HepG2 (cell line): ENCODE results near the gene DAAM2. TPM values are rescaled to one million over a fixed set of nuclear protein-coding genes. Genes with fewer than 3 reads are reported as not detected.

Experiments used
- ATAC-seq: fragments of 200-7000 bp; cut with Tn5 transposase; 3 replicates; pipeline ENCODE4 v1.9.1; 2020; ENCODE audit warnings: mild to moderate bottlenecking, moderate library complexity
- BruUV-seq: library from RNA; stranded (reverse); fragments of 400-500 nt; replicated peaks from 2 replicates; lab custom pipeline; 2021; lab: Mats Ljungman, UMichigan
- CTCF ChIA-PET: fragments of 300-600 bp; formaldehyde crosslinking; extraction: SDS; loops from one replicate; lab custom pipeline; 2021; ENCODE audit warnings: low total read pairs, inconsistent platforms, low intra/inter-chr PET ratio; lab: Yijun Ruan, JAX
- POLR2A ChIA-PET: fragments of 350-600 bp; sonication (Branson Sonifier 250); formaldehyde crosslinking; loops from one replicate; lab custom pipeline; 2020; ENCODE audit warnings: antibody characterized with exemption, inconsistent platforms; lab: Yijun Ruan, JAX
- DNase-seq: peaks from one replicate; pipeline ENCODE4 v3.0.0-alpha.2; 2015; ENCODE audit warnings: low spot score
- FAIRE-seq: peaks from 3 replicates; lab custom pipeline; 2011; peaks lifted over from hg19 to GRCh38; lab: Jason Lieb, UNC
- H2AFZ ChIP-seq: one replicate; pipeline ENCODE4 v1.6.1; 2011; ENCODE audit warnings: low read length, inconsistent platforms
- H3K27ac ChIP-seq: fragments of 300-600 bp; 3 replicates; pipeline ENCODE4 v1.8.0; 2011; ENCODE audit warnings: mixed run types, mild to moderate bottlenecking, mixed read lengths, low read length, inconsistent platforms; ENCODE audit not compliant: insufficient read depth; ENCODE audit errors: extremely low read length
- H3K27me3 ChIP-seq, 2 experiments: fragments of 200-600 bp in 1 of 2; 2 replicates in 1 of 2; 3 replicates in 1 of 2; pipeline versions ENCODE4 v1.6.0 to v1.8.0; 2011; ENCODE audit warnings: low read length in 2 of 2, mild to moderate bottlenecking in 2 of 2, moderate library complexity in 2 of 2, inconsistent platforms in 1 of 2; ENCODE audit not compliant: insufficient read depth in 2 of 2, control insufficient read depth in 1 of 2
- H3K36me3 ChIP-seq, 2 experiments: fragments of 200-600 bp in 1 of 2; replicated peaks in 1 of 2; 2 replicates in 1 of 2; 3 replicates in 1 of 2; pipeline versions ENCODE4 v1.5.1 to v1.8.0; 2011; ENCODE audit warnings: low read length in 2 of 2, inconsistent platforms in 1 of 2; ENCODE audit not compliant: insufficient read depth in 2 of 2, control insufficient read depth in 1 of 2
- H3K4me1 ChIP-seq: 2 replicates; pipeline ENCODE4 v1.5.1; 2012; ENCODE audit warnings: low read length, inconsistent platforms; ENCODE audit not compliant: insufficient read depth
- H3K4me2 ChIP-seq: 2 replicates; pipeline ENCODE4 v1.6.0; 2011; ENCODE audit warnings: low read depth, low read length, inconsistent platforms
- H3K4me3 ChIP-seq, 3 experiments: fragments of 200-600 bp in 1 of 3; sonication (generic), shearing (Covaris generic) in 1 of 3; replicated peaks in 1 of 3; 2 replicates each; pipeline ENCODE4 v1.5.1; 2011 to 2016; ENCODE audit warnings: low read length in 3 of 3, inconsistent platforms in 2 of 3, low read depth in 2 of 3, mild to moderate bottlenecking in 2 of 3, control low read depth in 1 of 3, mixed read lengths in 1 of 3; ENCODE audit not compliant: insufficient read depth in 1 of 3
- H3K79me2 ChIP-seq: one replicate; pipeline ENCODE4 v1.6.1; 2011; ENCODE audit warnings: low read length, inconsistent platforms; ENCODE audit not compliant: insufficient read depth
- H3K9ac ChIP-seq: 2 replicates; pipeline ENCODE4 v1.6.0; 2011; ENCODE audit warnings: mild to moderate bottlenecking, low read depth, low read length, inconsistent platforms; ENCODE audit not compliant: insufficient read depth
- H3K9me3 ChIP-seq: 2 replicates; pipeline ENCODE4 v1.5.1; 2012; ENCODE audit warnings: mild to moderate bottlenecking, low read length
- H4K20me1 ChIP-seq: 2 replicates; pipeline ENCODE4 v1.6.0; 2011; ENCODE audit warnings: inconsistent platforms, mild to moderate bottlenecking, low read length, moderate library complexity; ENCODE audit not compliant: insufficient read depth
- FOXO1 ChIP-seq: sonication (generic); formaldehyde crosslinking; IDR thresholded peaks from 2 replicates; pipeline ENCODE4 v1.4.0; 2020; ENCODE audit warnings: missing genetic modification reagents
- GLI4 ChIP-seq: sonication (generic); formaldehyde crosslinking; IDR thresholded peaks from 2 replicates; pipeline ENCODE4 v1.5.1; 2020; ENCODE audit warnings: missing genetic modification reagents, mild to moderate bottlenecking, moderate library complexity, borderline replicate concordance
- MAFG ChIP-seq: sonication (generic); formaldehyde crosslinking; IDR thresholded peaks from 2 replicates; pipeline ENCODE4 v1.5.1; 2020; ENCODE audit warnings: mild to moderate bottlenecking, missing genetic modification reagents
- MED8 ChIP-seq: sonication (generic); formaldehyde crosslinking; IDR thresholded peaks from 2 replicates; pipeline ENCODE4 v1.8.1; 2023; ENCODE audit warnings: mild to moderate bottlenecking, missing genetic modification reagents; ENCODE audit not compliant: insufficient replicate concordance
- ZFP90 ChIP-seq: sonication (generic); formaldehyde crosslinking; IDR thresholded peaks from 2 replicates; pipeline ENCODE4 v1.8.0; 2022; ENCODE audit warnings: missing genetic modification reagents, mild to moderate bottlenecking, inconsistent platforms, borderline replicate concordance
- ZNF138 ChIP-seq: sonication (generic); formaldehyde crosslinking; IDR thresholded peaks from 2 replicates; pipeline ENCODE4 v1.5.0; 2020; ENCODE audit warnings: mild to moderate bottlenecking, low read depth, missing genetic modification reagents
- ZNF180 ChIP-seq: sonication (generic); formaldehyde crosslinking; IDR thresholded peaks from 2 replicates; pipeline ENCODE4 v1.4.0; 2020; ENCODE audit warnings: low read depth, missing genetic modification reagents, borderline replicate concordance
- ZNF225 ChIP-seq: sonication (generic); formaldehyde crosslinking; IDR thresholded peaks from 2 replicates; pipeline ENCODE4 v1.4.0; 2020; ENCODE audit warnings: mild to moderate bottlenecking, missing genetic modification reagents
- ZNF383 ChIP-seq: sonication (generic); formaldehyde crosslinking; IDR thresholded peaks from 2 replicates; pipeline ENCODE4 v1.4.0; 2020; ENCODE audit warnings: missing genetic modification reagents, mild to moderate bottlenecking, borderline replicate concordance
- WGBS: methylation state at CpG from one replicate; pipeline ENCODE4 v1.1.6; 2017; ENCODE audit warnings: low lambda C conversion rate; 5-methylcytosine and 5-hydroxymethylcytosine counted together
- in situ Hi-C: cut with HindIII; loops from 2 replicates; pipeline ENCODE4 v1.10.0; 2017; ENCODE audit warnings: low pct_unique_long_range_greater_than_20kb; ENCODE audit not compliant: extremely low pct_ligation_motif_present
- intact Hi-C: fragments of 100-400 bp; cut with micrococcal nuclease; formaldehyde crosslinking; loops from one replicate; pipeline ENCODE4 v1.10.0; 2022; ENCODE audit not compliant: unreplicated experiment
- polyA plus RNA-seq, 8 experiments: library from polyadenylated mRNA; depleted of rRNA in 3 of 8; stranded (reverse) in 7 of 8; unstranded in 1 of 8; fragments of >200 nt; fragmentation: Illumina TruSeq in 4 of 8; extraction: Trizol in 4 of 8; gene quantifications; 2 replicates each; pipeline versions ENCODE4 v1.2.1 to v1.2.3, GENCODE V29; 2011 to 2016; ENCODE audit warnings: low read depth in 4 of 8, missing spikeins in 1 of 8, mixed read lengths in 1 of 8; ENCODE audit not compliant: insufficient read depth in 1 of 8
- total RNA-seq, 5 experiments: library from RNA; depleted of rRNA; stranded (reverse); fragments of >200 nt; fragmentation: Illumina TruSeq; extraction: Trizol; gene quantifications; 2 replicates each; pipeline ENCODE4 v1.2.3, GENCODE V29; 2016; ENCODE audit warnings: low read depth in 1 of 5
- TF ChIP-seq, protein P1 (sequence below): sonication (generic); formaldehyde crosslinking; IDR thresholded peaks from 2 replicates; pipeline ENCODE4 v1.4.0; 2020; ENCODE audit warnings: low read depth, missing genetic modification reagents

Gene DAAM2
- total and polyA plus RNA-seq, 2 of the 13 experiments (the other 11 are each of a cell fraction or from before 2014, with no cell fraction given): 0.01 TPM; not detected in 1

DNA sequence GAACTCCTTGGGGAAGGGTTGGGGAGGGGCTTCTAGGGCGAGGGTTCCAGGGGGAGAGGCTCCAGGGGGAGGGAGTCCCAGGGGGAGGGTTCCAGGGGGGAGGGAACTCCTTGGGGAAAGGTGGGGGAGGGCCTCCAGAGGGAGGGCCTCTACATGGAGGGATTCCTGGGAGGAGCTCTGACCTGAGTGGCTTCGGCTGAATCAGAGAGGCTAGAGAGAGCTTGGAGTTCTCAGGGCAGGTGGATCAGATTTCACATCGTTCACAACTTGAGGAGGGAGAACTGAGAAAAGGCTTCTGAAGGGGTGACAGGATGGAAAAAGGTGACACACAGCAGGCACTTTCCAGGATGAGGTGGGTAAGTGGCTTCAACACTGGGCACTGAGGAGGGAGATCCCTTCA, 49.1 kb downstream of the DAAM2 start:
- no peaks in the 10 kb centered on the region for H3K79me2 ChIP-seq
- no peak overlapping the region for H3K27ac ChIP-seq
- TF ChIP-seq ZNF225 (CRISPR knock-in tag): no peak
- TF ChIP-seq GLI4 (CRISPR knock-in tag): no peak
- TF ChIP-seq ZFP90: no peak
- no peak for TF ChIP-seq ZNF383 (CRISPR knock-in tag)
- TF ChIP-seq ZNF138: no peak
- TF ChIP-seq MED8: no peak
- TF ChIP-seq ZNF180 (CRISPR knock-in tag): no peak
- TF ChIP-seq, protein P1, sequence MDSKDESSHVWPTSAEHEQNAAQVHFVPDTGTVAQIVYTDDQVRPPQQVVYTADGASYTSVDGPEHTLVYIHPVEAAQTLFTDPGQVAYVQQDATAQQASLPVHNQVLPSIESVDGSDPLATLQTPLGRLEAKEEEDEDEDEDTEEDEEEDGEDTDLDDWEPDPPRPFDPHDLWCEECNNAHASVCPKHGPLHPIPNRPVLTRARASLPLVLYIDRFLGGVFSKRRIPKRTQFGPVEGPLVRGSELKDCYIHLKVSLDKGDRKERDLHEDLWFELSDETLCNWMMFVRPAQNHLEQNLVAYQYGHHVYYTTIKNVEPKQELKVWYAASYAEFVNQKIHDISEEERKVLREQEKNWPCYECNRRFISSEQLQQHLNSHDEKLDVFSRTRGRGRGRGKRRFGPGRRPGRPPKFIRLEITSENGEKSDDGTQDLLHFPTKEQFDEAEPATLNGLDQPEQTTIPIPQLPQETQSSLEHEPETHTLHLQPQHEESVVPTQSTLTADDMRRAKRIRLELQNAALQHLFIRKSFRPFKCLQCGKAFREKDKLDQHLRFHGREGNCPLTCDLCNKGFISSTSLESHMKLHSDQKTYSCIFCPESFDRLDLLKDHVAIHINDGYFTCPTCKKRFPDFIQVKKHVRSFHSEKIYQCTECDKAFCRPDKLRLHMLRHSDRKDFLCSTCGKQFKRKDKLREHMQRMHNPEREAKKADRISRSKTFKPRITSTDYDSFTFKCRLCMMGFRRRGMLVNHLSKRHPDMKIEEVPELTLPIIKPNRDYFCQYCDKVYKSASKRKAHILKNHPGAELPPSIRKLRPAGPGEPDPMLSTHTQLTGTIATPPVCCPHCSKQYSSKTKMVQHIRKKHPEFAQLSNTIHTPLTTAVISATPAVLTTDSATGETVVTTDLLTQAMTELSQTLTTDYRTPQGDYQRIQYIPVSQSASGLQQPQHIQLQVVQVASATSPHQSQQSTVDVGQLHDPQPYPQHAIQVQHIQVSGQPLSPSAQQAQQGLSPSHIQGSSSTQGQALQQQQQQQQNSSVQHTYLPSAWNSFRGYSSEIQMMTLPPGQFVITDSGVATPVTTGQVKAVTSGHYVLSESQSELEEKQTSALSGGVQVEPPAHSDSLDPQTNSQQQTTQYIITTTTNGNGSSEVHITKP: no peak
- no peak for TF ChIP-seq MAFG (CRISPR knock-in tag)
- no peak for TF ChIP-seq FOXO1
- H3K4me3 ChIP-seq: no peak overlapping the region
- H3K4me2 ChIP-seq: no peak overlapping the region
- in situ Hi-C loops (no loop called here), intact Hi-C loops (no loop called here)
- BruUV-seq: no TSS peak
- no peak overlapping the region for H2AFZ ChIP-seq
- FAIRE-seq (no peak), DNase-seq (no peak), ATAC-seq (no peak)
- no peaks in the 10 kb centered on the region for H3K9me3 ChIP-seq
- POLR2A ChIA-PET: no interaction called here
- 14% methylated on average over 3 of the region's 3 CpGs for WGBS
- no peaks in the 10 kb centered on the region for H4K20me1 ChIP-seq
- no peaks in the 10 kb centered on the region for H3K27me3 ChIP-seq
- CTCF ChIA-PET: no interaction called here
- no peak overlapping the region for H3K9ac ChIP-seq
- H3K36me3 ChIP-seq: no peaks in the 10 kb centered on the region
- H3K4me1 ChIP-seq: no peaks in the 10 kb centered on the region
